HUES6 (cell line): Measurements from ENCODE around the gene ZNF92.
A peak's percentile ranks its signal among the peaks of the same experiment; 100 is the strongest.
"Not testable (repeated sequence)": the region's sequence is repeated elsewhere in the genome, so short reads cannot be mapped to it uniquely, and the experiment has no call there.

Experiments
- H3K27ac ChIP-seq: 2 replicates; pipeline ENCODE4 v1.7.0; 2013; ENCODE audit warnings: low read depth, mild to moderate bottlenecking, low read length, inconsistent platforms
- H3K27me3 ChIP-seq: 2 replicates; pipeline ENCODE4 v1.6.1; 2013; ENCODE audit warnings: low read length; ENCODE audit not compliant: control insufficient read depth, insufficient read depth
- H3K36me3 ChIP-seq: 2 replicates; pipeline ENCODE4 v1.6.1; 2013; ENCODE audit warnings: low read length; ENCODE audit not compliant: control insufficient read depth, insufficient read depth
- H3K4me1 ChIP-seq: 2 replicates; pipeline ENCODE4 v1.6.1; 2013; ENCODE audit warnings: low read length; ENCODE audit not compliant: control insufficient read depth, insufficient read depth
- H3K4me3 ChIP-seq: 2 replicates; pipeline ENCODE4 v1.5.1; 2013; ENCODE audit warnings: low read depth, low read length
- H3K9ac ChIP-seq: one replicate; pipeline ENCODE4 v1.6.1; 2013; ENCODE audit warnings: mild to moderate bottlenecking, low read length
- H3K9me3 ChIP-seq: 2 replicates; pipeline ENCODE4 v1.6.1; 2013; ENCODE audit warnings: low read depth, low read length; ENCODE audit not compliant: control insufficient read depth, insufficient read depth

ZNF92 gene

DNA sequence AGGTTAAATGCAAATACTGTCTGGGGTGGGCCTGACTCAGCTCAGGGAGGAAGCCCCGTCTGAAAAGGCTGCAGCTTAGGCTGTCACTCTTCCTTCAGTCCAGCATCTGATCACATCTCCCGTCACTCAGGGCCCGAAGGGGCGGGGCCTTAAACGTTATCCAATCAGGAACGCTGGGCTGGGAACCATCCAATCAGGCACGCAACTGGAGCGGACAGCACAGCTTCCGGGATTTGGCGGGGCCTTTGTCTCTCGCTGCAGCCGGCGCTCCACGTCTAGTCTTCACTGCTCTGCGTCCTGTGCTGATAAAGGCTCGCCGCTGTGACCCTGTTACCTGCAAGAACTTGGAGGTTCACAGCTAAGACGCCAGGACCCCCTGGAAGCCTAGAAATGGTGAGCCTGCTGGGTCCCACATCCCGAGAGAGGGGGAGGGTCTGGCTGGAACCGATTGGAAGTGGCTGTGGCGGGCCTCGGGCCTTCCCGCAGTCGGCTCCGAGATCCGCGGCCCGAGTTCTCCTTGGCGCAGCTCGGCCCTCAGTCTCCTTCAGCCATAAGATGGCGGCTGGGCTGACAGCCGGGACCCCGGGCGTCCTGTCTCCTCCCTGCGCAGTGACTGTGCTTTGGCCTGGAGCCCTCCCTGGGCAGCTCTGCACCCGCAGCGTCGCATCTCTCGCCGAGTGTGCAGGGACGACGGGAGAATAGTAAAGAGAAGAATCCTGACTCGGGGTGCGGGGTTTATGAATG is at the start of gene ZNF92:
Gene ZNF92, plus strand, starts transcription at position 248 of the 744 bp plus-strand sequence. Its CDS starts 143 bp downstream, at position 391.
- Histone ChIP-seq H3K4me3 (peak within 1 kb of the TSS; percentile 95), H3K4me1 (peaks cover 11% of the 10 kb centered on the region), H3K36me3 (peaks cover 25% of the 10 kb centered on the region), H3K27ac (peak within 1 kb of the TSS; percentile 92), H3K27me3 (no peaks in the 10 kb centered on the region), H3K9ac (peak within 1 kb of the TSS; percentile 98), H3K9me3 (no peaks in the 10 kb centered on the region)

DNA sequence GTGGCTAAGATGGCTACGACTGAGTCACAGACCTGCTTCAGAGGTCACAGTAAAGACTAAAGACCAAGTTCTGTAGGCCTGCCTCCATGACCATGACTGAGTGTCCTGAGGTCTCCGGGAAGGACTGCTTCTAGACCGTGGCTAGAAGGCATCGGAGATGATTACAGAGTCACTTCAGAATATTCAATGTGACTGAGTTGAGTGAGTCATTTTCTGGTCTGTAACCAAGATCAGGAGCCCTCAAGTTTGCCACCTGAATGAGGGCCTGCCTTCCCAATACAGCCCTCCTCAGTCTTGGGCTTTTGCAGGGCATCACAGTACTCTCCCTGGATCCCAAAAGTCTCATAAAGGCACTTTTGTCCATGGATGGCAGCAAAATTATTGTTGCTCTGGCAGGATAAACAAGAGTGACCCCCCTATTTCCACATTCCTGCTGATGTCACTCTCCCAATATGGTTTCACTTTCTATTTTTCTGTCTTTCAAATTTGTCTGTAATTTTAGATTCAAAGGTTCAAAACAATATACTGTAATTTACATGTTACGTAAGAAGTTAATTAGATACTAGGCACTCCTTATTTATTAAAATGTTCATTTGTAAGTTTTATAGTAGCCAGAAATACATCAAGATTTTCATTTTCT is 47.7 kb upstream of the ZNF92 start:
- no peaks in the 10 kb centered on the region for H3K4me1 ChIP-seq
- H3K36me3 ChIP-seq = no peaks in the 10 kb centered on the region; the same call in 1 of the 2 replicates
- H3K9ac ChIP-seq = no peak overlapping the region
- H3K27me3 ChIP-seq = no peaks in the 10 kb centered on the region
- H3K4me3 ChIP-seq = no peak overlapping the region
- no peak overlapping the region for H3K27ac ChIP-seq
- no peaks in the 10 kb centered on the region for H3K9me3 ChIP-seq

DNA sequence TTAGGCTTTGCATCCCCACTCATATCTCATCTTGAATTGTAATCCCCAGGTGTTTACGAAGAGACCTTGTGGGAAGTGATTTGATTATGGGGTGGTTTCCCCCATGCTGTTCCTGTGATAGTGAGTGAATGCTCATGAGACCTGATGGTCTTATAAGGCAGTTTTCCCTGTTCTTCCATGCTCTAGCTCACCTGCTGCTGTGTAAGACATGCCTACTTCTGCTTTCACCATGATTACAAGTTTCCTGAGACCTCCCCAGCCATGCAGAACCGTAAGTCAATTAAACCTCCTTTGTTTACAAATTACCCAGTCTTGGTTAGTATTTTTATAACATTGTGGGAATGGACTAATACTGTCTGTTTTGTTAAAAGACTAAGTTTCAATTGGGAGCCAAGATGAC is 35.3 kb upstream of the ZNF92 start:
- Histone ChIP-seq H3K4me1 (no peaks in the 10 kb centered on the region), H3K9ac (no peak overlapping the region), H3K4me3 (no peak overlapping the region), H3K36me3 (no peaks in the 10 kb centered on the region), H3K9me3 (no peaks in the 10 kb centered on the region), H3K27me3 (no peaks in the 10 kb centered on the region), H3K27ac (no peak overlapping the region)

DNA sequence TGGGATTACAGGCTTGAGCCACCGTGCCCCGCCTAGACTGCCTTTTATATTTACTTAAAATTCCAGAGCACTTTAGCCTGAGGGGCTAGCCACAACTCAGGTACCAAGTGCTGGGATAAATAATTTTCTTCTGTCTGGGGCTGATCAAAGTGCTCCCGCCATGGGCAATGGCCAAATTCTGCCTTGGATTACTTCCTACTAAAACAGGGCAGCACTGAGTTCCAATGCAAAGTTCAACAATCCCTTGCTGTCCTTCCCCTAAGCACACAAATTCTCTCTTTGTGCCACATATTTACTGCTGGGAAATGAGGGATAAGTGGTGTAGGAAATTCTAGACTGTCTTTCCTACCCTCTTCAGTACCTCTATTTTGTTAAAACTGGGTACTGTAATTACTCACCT is 34.4 kb upstream of the ZNF92 start:
- Histone ChIP-seq H3K4me1 (no peaks in the 10 kb centered on the region), H3K27me3 (no peaks in the 10 kb centered on the region), H3K36me3 (no peaks in the 10 kb centered on the region), H3K9ac (no peak overlapping the region), H3K4me3 (no peak overlapping the region), H3K9me3 (no peaks in the 10 kb centered on the region), H3K27ac (no peak overlapping the region)

DNA sequence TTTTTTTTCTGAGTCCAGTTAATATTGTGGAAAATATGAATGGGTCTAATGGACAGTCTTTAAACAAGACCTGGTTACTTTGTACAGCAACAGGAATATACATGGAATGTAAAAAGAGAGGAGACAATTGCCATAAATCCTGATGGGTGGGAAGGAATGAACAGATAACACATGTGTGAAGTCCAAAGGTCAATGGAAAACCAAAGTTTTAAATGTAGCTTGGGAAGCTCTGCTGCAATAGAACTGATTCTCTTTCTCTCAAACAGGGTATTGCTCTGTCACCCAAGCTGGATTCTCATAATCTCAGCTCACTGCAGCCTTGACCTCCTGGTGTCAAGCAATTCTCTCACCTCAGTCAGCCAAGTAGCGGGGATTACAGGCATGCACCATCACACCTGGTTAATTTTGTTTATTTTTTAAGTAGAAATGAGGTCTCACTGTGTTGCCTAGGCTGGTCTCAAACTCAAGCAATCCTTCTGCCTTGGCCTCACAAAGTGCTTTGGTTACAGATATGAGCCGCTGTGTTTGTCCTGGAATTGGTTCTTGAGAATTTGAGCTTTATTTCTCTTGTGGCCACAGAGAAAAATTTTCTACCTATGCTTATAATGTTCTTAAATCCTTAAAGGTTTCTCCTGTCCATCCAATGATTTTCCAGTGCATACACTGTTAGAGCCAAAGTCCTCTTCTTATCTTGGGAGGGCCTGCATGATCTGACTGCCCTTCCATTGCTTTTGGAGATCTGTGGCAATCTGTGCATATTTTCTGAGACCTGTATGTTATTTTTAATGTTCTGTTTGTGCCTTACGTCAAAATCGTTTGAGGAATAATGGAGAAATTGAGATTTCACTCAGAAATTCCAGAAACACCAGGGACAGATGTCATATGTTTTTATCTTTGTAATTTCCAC is 30.7 kb upstream of the ZNF92 start:
- Histone ChIP-seq H3K4me3 (no peak overlapping the region), H3K4me1 (no peaks in the 10 kb centered on the region), H3K27me3 (no peaks in the 10 kb centered on the region), H3K36me3 (no peaks in the 10 kb centered on the region), H3K27ac (no peak overlapping the region), H3K9me3 (no peaks in the 10 kb centered on the region), H3K9ac (no peak overlapping the region)

DNA sequence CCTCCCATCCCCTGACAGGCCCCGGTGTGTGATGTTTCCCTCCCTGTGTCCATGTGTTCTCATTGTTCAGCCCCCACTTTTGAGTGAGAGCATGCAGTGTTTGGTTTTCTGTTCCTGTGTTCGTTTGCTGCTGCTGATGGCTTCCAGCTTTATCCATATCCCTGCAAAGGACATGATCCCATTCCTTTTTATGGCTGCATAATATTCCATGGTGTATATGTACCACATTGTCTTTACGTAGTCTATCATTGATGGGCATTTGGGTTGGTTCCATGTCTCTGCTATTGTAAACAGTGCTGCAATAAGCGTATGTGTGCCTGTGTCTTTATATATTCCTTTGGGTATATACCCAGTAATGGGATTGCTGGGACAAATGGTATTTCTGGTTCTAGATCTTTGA is 29.1 kb upstream of the ZNF92 start:
- H3K9ac ChIP-seq, H3K36me3 ChIP-seq, H3K4me1 ChIP-seq, H3K9me3 ChIP-seq, H3K27me3 ChIP-seq, H3K27ac ChIP-seq, H3K4me3 ChIP-seq: not testable (repeated sequence)

DNA sequence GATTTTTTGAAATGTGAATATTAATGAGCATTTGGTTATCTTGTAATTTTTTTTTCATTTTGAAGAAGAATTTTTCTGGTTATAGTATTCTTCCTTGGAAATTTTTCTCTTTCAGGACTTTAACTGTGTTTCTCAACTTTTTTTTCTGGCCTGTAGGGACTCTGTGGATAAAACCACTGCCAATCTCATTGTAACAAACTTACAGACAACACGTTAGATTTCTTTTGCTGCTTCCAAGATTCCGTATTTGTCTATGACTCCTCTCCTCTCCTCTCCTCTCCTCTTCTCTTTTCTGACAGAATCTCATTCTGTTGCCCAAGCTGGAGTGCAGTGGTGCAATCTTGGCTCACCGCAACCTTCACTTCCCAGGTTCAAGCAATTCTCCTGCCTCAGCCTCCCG is 19.4 kb upstream of the ZNF92 start:
- H3K36me3 ChIP-seq = no peaks in the 10 kb centered on the region
- no peaks in the 10 kb centered on the region for H3K27me3 ChIP-seq
- no peak overlapping the region for H3K9ac ChIP-seq
- H3K9me3 ChIP-seq = no peaks in the 10 kb centered on the region
- H3K4me1 ChIP-seq = no peaks in the 10 kb centered on the region
- H3K27ac ChIP-seq = no peak overlapping the region
- no peak overlapping the region for H3K4me3 ChIP-seq

DNA sequence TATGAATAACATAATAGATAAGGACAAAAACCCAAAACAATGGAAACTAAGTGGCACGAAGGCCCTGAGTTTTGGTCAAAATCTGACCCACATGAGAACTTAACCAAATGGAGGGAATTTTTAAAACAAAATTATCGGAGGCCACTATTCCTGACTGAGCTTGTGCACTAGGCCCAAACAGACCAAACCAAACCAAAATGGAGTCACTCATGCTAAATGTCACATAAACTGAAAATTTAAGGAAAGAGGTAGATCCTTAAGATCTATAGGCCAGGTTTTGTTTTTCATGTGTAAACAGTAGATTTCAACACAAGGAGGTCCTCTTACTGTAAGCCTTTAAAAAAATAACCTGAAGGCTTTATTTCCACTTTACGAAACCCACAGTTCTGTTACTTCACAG is 3.8 kb upstream of the ZNF92 start:
- H3K9me3 ChIP-seq = no peaks in the 10 kb centered on the region
- no peaks in the 10 kb centered on the region for H3K27me3 ChIP-seq
- H3K9ac ChIP-seq = no peak overlapping the region
- no peak overlapping the region for H3K27ac ChIP-seq
- no peaks in the 10 kb centered on the region for H3K36me3 ChIP-seq
- H3K4me1 ChIP-seq = peaks cover 3% of the 10 kb centered on the region
- no peak overlapping the region for H3K4me3 ChIP-seq

DNA sequence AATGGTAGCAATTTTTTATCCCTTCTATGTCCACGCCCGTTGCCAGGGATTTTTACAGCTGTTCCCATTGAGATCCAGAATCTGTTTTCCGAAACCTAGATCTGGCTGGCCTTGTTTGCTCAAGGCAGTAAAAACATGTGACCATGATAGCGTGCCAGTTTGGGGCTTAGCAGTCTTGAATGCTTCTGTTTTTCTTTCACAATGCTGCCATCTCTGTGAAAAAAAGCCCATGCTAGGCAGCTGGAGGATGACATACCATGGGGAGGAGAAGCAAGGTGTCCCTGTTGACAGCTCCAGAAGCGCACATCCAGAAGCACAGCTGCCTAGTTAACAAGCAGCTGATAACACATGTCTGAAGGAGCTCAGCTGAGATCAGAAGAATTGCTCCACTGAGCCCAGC is 2.2 kb upstream of the ZNF92 start:
- Histone ChIP-seq H3K9me3 (no peaks in the 10 kb centered on the region), H3K27ac (no peak overlapping the region), H3K4me1 (peaks cover 11% of the 10 kb centered on the region), H3K4me3 (no peak overlapping the region), H3K36me3 (peaks cover 10% of the 10 kb centered on the region), H3K9ac (no peak overlapping the region), H3K27me3 (no peaks in the 10 kb centered on the region)

DNA sequence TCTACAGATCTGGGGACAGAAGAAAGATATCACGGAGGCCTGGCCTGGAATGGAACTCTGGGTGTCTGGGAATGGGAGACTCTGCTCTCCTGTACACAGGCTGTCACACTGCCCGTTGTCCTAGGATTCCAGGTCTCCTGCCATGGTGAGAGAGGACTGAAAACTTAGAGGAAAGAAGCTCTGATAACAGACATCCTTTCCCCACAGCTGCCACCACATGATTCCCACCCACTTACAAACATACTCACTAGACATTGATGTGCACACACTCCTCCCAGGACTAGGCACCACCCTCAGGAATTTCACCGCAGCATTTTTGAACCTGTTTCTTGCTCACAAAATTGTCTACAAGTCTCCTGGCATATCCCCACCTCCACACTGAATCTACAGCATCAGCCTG is 5.7 kb downstream of the ZNF92 start:
- no peak overlapping the region for H3K9ac ChIP-seq
- no peak overlapping the region for H3K4me3 ChIP-seq
- peaks cover 39% of the 10 kb centered on the region for H3K36me3 ChIP-seq
- no peaks in the 10 kb centered on the region for H3K9me3 ChIP-seq
- peaks cover 34% of the 10 kb centered on the region for H3K4me1 ChIP-seq
- H3K27me3 ChIP-seq = no peaks in the 10 kb centered on the region
- H3K27ac ChIP-seq = no peak overlapping the region

DNA sequence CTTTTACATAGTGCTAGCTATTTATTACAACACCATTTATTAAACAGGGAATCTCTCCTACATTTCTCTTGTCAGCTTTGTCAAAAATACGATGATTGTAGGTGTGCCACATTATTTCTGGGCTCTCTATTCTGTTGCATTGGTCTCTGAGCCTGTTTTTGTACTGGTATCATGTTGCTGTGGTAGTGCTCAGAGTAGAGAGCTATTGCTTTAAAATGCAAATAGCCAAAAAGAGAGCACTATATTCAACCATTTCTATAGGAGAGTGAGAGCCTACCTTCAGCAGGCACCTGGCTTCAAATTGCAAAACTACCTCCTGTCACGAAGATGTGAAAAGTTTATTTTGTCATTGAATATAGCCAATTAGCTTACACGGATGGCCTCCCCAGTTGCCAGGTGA is 8.1 kb downstream of the ZNF92 start:
- peaks cover 23% of the 10 kb centered on the region for H3K4me1 ChIP-seq
- H3K36me3 ChIP-seq = peaks cover 29% of the 10 kb centered on the region
- H3K27me3 ChIP-seq = no peaks in the 10 kb centered on the region
- no peaks in the 10 kb centered on the region for H3K9me3 ChIP-seq
- no peak overlapping the region for H3K27ac ChIP-seq
- no peak overlapping the region for H3K4me3 ChIP-seq
- H3K9ac ChIP-seq = no peak overlapping the region
